Bronchial epithelial cell (primary cell): ENCODE results near the gene NDUFB6. TPM values are rescaled to one million over a fixed set of nuclear protein-coding genes. Genes with fewer than 3 reads are reported as not detected.
"Not testable (repeated sequence)": the region's sequence is repeated elsewhere in the genome, so short reads cannot be mapped to it uniquely, and the experiment has no call there.

ENCODE experiments used
- DNase-seq: peaks from one replicate; pipeline ENCODE4 v3.0.0-alpha.2; 2010; ENCODE audit warnings: low read depth
- FAIRE-seq: peaks from 2 replicates; lab custom pipeline; 2011; peaks lifted over from hg19 to GRCh38; lab: Jason Lieb, UNC
- H3K27me3 ChIP-seq: 2 replicates; pipeline ENCODE4 v1.5.1; 2011; ENCODE audit warnings: low read length; ENCODE audit not compliant: control insufficient read depth, insufficient read depth
- H3K36me3 ChIP-seq: 2 replicates; pipeline ENCODE4 v1.5.1; 2011; ENCODE audit warnings: low read length; ENCODE audit not compliant: control insufficient read depth, insufficient read depth
- H3K4me3 ChIP-seq: 2 replicates; pipeline ENCODE4 v1.5.1; 2011; ENCODE audit warnings: mild to moderate bottlenecking, low read depth, low read length, control low read depth
- total RNA-seq: library from RNA; depleted of rRNA; stranded (reverse); fragments of >200 nt; gene quantifications from 2 replicates; pipeline ENCODE4 v1.2.1, GENCODE V29; 2014
- TF ChIP-seq, protein P1 (sequence below): IDR thresholded peaks from 2 replicates; pipeline ENCODE4 v1.5.1; 2011; ENCODE audit warnings: mild to moderate bottlenecking, moderate library complexity, low read length, control low read depth, inconsistent platforms; ENCODE audit not compliant: insufficient read depth, severe bottlenecking

The NDUFB6 gene
- total RNA-seq, 1 donor from 2014 or later, result 16.8 TPM

DNA sequence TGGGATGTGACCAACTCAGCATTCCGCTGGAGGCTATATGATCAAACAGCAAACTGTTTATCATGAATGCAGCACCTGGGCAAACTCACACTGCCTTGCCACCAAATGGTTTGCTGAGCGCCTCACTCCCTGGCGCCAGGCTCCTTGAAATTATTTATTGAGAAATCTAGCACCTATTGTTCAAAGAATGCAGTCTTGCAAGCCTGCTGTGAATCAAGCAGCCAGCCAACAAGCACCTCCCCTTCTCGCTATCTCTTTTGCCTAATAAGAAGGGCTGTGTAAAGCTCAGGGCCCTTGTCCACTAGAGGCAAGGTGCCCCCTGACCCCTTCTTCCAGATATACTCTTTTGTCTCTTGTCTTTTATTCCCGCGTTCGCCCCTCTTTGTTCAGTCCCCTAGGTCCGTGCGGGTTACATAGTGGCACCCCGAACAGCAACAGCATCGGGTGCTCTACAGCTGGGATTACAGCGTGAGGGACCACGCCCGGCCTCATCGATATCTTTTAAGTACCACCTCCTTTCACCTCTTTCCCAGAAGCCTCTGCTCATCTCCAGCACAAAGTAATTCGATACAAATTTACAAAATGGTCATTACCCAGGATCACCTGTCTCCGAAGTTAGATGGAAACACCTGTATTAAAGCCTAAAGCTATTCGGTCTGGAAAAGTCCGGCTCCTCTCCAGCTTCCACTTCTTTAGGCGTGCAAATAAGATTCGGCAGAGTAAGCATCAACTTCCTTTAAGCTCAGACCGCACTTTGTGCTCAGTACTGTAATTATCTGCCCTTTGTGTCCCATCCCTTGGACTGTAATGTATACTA, 47.9 kb downstream of the NDUFB6 start:
- Histone ChIP-seq H3K4me3 (peak overlapping the region; percentile 64), H3K27me3 (no peaks in the 10 kb centered on the region), H3K36me3 (no peaks in the 10 kb centered on the region)
- TF ChIP-seq, protein P1, sequence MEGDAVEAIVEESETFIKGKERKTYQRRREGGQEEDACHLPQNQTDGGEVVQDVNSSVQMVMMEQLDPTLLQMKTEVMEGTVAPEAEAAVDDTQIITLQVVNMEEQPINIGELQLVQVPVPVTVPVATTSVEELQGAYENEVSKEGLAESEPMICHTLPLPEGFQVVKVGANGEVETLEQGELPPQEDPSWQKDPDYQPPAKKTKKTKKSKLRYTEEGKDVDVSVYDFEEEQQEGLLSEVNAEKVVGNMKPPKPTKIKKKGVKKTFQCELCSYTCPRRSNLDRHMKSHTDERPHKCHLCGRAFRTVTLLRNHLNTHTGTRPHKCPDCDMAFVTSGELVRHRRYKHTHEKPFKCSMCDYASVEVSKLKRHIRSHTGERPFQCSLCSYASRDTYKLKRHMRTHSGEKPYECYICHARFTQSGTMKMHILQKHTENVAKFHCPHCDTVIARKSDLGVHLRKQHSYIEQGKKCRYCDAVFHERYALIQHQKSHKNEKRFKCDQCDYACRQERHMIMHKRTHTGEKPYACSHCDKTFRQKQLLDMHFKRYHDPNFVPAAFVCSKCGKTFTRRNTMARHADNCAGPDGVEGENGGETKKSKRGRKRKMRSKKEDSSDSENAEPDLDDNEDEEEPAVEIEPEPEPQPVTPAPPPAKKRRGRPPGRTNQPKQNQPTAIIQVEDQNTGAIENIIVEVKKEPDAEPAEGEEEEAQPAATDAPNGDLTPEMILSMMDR, result no peak
- FAIRE-seq (no peak), DNase-seq (peak; percentile 73)

DNA sequence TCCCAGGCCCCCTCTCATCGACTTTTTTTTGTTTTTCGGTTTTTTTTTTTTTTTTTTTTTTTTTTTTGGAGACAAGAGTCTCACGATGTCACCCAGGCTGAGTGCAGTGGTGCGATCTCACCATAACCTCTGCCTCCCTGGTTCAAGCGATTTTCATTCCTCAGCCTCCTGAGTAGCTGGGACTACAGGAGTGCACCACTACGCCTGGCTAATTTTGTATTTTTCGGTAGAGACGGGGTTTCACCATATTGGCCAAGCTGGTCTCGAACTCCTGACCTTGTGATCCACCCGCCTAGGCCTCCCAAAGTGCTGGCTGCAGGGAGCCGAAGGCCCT, 48.4 kb downstream of the NDUFB6 start:
- not testable (repeated sequence) for H3K27me3 ChIP-seq, H3K4me3 ChIP-seq, FAIRE-seq, DNase-seq, H3K36me3 ChIP-seq

DNA sequence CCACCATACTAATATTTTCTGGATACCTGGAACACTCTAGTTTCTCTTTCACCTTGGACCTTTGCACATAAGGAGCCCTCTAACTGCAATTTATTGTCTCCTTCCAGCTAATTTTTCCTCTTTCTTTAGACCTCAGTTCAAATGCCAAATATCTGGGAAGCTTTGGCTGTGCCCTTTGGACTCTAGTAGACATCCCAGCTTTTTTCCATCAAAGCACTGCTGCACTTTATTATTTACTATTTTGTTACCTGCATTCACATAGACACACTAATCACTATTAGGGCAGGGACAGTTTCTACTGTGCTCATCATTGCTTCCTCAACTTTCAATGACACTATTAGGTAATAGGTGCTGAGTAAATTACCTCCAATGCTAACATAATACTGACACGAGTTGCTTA, 49.0 kb downstream of the NDUFB6 start:
- FAIRE-seq (no peak), DNase-seq (no peak)
- TF ChIP-seq, protein P1, result no peak
- H3K36me3 ChIP-seq, result no peaks in the 10 kb centered on the region
- no peak overlapping the region for H3K4me3 ChIP-seq
- no peaks in the 10 kb centered on the region for H3K27me3 ChIP-seq

DNA sequence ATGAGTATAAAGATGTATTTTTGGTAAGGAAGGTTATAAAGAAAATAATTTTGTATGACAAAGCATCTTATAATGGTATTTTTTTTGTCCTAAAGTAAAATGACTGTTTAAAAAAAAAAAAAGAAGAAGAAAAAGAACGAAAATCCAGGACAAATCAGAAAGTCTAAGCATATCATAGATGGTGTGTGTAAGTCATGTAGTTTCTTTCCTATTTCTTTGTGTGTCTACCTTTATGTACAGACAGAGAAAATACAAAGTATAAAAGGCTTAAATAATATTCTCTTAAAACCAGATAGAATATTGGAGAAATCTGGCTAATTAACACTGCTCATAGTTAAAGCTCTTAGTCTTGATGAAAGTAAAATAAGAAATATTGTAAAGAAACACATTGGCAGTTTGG, 54.7 kb downstream of the NDUFB6 start:
- TF ChIP-seq, protein P1, result no peak
- no peaks in the 10 kb centered on the region for H3K36me3 ChIP-seq
- no peaks in the 10 kb centered on the region for H3K27me3 ChIP-seq
- H3K4me3 ChIP-seq, result no peak overlapping the region
- FAIRE-seq (no peak), DNase-seq (no peak)

DNA sequence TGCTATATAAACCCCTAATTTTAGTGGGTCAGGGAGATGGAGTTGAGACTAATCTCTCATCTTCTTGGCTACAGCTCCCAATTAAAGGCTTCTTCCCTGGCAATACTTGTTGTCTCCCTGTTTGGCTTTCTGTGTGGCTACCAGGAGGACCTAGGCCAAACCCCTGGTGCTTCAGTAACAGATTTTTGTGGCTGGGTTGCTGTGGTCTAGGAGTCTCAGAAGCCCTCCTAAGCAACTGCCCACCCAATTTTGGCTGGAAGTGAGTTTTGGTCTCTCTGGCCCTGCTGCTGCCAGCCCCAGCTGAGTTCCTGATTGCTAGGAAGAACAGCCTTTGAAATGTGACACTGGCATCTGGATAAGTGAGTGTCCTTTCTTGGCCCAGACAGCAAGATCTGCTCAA, 56.7 kb downstream of the NDUFB6 start:
- TF ChIP-seq, protein P1, result no peak
- H3K36me3 ChIP-seq, result no peaks in the 10 kb centered on the region
- FAIRE-seq (no peak), DNase-seq (no peak)
- H3K4me3 ChIP-seq, result no peak overlapping the region
- no peaks in the 10 kb centered on the region for H3K27me3 ChIP-seq

DNA sequence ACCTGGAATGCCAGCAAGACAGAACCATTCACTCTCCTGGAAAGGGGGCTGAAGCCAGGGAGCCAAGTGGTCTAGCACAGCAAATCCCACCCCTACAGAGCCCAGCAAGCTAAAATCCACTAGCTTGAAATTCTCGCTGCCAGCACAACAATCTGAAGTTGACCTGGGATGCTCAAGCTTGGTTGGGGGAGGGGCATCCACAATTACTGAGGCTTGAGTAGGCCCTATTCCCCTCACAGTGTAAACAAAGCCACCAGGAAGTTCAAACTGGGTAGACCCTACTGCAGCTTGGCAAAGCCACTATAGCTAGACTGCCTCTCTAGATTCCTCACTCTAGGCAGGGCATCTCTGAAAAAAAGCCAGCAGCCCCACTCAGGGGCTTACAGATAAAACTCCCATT, 64.2 kb downstream of the NDUFB6 start:
- Histone ChIP-seq H3K4me3 (no peak overlapping the region), H3K36me3 (no peaks in the 10 kb centered on the region), H3K27me3 (no peaks in the 10 kb centered on the region)
- no peak for DNase-seq
- no peak for FAIRE-seq
- TF ChIP-seq, protein P1, result no peak
